Dermis microvascular lymphatic vessel endothelial cell (primary cell): ENCODE measurements around the gene TMEM63C. TPM values are rescaled to one million over a fixed set of nuclear protein-coding genes. Genes with fewer than 3 reads are reported as not detected.

Experiments
- DNase-seq, 2 donors: peaks; one replicate each; pipeline versions ENCODE4 v3.0.0 to v3.0.0-alpha.2; 2010; ENCODE audit warnings: low read depth in 2 of 2
- total RNA-seq: library from RNA; depleted of rRNA; stranded (reverse); fragments of >200 nt; gene quantifications from 2 replicates; pipeline ENCODE4 v1.2.1, GENCODE V29; 2014

TMEM63C gene
- total RNA-seq, 1 donor from 2014 or later, result 0.77 TPM

GRCh38 chr14:77197988-77198387 lies 16.4 kb downstream of the TMEM63C start:
- DNase-seq, result no peak

GRCh38 chr14:77198561-77198960 lies 17.0 kb downstream of the TMEM63C start:
- DNase-seq, result no peak

DNA sequence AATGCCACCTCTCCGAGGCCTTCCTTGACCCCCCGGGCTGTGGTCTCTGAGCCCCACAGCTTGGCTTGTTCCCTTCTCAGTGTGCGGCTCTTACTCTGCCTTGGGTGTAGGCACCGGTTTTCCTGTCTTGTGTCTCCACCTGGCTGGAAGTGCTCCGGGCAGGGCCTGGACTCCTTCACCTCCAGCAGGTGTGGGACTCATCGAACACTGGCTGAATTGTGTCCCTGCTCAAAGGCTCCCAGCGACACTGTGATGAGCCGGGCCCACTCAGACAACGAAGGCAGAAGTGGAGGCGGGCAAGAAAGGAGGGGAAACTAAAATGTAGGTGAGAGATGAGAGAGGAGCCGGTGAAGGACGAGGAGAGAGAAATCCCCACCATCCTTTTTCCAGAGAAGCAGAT lies 18.0 kb downstream of the TMEM63C start:
- DNase-seq, result no peak

DNA sequence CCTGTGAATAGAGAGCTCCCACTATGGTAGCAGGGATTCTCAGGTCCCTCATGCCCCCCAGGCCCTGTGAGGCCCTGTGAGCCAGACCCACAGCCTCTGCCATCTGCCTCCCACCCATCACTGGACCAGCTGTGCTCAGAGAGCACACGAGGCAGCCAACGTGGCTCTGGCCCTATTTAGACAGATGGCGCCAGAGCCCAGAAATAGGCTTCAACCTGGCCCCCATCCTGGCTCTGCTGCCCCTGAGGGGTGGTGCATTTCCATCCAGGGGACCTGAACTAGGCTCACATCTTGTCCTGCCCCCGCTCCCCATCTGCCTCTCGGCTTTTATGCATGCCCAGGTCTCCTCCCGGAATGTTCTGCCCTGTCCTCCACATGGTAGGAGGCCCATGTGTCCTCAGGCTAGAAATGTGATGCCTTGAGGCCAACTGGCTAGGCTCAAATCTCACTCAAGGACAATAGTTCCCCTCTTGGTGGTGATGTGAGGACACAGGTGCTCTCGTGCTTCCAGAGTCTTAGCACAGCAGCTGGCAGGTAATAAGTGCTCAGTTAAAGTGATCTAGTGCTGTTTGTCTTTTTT lies 18.9 kb downstream of the TMEM63C start:
- no peak for DNase-seq

DNA sequence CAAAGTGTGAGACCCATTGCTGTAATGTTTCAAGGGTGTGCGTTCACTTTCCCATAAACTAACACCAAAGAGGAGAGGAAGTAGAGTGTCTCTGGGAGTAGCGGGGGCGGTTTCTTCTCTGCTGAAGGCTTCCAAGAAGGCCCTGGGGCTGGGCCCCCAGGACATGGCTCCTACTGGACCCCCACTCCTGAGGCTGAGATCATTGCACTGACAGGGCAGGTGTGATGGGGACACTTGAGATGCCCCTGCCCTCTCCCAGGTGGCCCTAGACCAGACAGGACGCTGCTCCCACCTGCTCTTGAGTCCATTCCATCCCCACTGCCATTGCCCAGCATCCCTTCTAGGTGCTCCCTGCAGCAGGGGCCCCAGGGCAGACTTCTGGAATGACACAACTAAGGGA lies 20.1 kb downstream of the TMEM63C start:
- no peak for DNase-seq

GRCh38 chr14:77203611-77204458 lies 22.2 kb downstream of the TMEM63C start:
- no peak for DNase-seq

DNA sequence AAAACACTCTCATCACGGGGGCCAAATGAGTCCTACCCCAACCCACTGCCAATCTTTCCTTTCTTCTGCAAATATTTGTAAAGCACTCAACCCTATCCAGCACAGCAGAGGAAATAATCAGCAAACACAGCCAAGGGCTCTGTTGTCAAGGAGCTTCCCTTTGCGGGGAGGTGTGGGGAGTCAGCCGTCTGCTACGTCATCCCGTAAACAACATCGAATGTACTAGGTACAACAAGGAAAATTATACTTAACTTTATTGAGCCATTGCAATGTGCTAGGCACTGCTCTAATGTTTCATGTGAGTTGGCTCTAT lies 22.8 kb downstream of the TMEM63C start:
- no peak for DNase-seq

DNA sequence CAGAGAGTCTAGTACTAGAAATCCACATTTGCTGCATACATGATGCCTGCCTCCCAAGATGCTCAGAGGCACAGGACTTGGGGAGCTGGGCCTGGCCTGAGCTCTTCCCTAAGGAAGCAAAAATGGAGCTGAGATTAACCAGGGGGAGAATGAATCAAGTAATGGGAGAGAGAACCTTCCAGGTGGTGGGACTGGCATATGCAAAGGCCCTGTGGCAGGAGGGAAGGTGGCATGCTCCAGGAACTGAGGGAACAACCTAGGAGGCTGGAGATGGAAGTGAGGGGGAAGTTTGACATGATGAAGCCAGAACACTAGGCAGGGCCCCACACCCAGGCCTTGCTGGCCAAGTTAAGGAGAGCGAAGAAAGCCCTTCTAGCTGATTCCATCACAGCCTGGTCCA lies 23.3 kb downstream of the TMEM63C start:
- DNase-seq, result no peak

DNA sequence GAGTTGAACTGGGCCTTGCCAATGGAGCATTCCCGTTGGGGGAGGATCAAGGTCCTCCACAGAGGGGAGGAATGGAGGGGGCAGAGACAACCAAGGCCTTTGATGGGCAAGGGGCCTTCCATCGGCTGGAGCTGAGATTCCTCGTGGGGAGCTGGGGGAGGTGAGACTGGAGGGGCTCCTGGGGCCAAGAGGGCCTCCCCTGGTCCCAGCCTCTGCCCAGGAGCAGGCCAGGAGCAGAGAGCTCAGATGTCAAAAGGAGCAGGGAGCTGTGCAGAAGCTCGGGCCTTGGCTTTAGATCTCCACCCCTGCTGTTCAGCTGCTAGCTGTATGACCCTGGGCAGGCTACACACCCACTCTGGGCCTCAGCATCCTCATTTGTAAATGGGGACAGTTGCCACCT lies 24.0 kb downstream of the TMEM63C start:
- no peak for DNase-seq

DNA sequence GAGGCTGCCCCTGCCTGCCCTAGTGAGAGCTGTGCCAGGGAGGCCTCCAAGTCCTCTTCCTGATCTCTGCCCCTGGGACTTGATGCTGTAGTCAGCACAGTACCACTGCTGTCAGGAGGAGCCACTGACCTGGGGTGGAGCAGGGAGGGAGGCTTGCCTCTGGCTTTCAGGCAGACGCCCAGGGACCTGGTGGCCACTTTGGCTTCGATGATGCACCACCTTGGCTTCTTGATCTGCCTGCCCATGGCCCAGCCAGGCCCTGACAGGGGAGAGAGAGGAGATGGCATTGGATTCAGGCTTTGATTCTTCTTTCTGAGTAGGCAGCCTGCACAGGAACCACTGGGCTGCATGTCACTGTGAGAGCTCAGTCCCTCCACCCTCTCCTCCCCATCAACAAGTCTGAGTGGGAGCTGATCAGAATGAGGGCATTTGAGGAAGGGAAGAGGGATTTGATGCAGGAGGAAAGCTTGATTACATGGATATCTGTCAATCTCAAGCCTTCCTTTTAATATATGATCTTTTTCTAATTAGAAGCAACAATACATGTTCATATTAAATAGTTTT lies 24.7 kb downstream of the TMEM63C start:
- DNase-seq, result no peak

DNA sequence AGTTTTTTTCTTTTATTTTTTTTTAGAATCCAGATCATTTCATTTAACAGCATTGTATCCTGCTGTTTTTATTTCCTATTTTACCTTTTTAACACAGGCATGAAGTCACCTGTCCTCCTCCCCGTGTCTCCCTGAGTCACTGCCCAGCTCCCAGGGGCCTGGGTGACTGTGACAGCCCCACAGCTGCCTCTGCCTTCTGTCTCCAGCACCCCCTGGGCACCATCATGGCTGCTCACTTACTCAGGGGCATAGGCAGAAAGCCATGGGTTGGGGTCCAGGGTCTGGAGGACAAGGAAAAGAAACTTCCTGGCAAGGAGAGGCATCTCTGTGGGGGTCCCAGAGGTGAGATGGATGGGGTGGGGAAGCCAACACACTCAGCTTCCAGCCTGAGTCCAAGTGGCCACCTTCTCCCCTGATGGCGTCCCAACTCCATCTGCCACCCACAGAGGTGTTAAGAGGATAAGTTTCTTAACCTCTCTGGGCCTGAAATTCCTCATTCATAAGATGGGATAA lies 25.3 kb downstream of the TMEM63C start:
- no peak for DNase-seq

DNA sequence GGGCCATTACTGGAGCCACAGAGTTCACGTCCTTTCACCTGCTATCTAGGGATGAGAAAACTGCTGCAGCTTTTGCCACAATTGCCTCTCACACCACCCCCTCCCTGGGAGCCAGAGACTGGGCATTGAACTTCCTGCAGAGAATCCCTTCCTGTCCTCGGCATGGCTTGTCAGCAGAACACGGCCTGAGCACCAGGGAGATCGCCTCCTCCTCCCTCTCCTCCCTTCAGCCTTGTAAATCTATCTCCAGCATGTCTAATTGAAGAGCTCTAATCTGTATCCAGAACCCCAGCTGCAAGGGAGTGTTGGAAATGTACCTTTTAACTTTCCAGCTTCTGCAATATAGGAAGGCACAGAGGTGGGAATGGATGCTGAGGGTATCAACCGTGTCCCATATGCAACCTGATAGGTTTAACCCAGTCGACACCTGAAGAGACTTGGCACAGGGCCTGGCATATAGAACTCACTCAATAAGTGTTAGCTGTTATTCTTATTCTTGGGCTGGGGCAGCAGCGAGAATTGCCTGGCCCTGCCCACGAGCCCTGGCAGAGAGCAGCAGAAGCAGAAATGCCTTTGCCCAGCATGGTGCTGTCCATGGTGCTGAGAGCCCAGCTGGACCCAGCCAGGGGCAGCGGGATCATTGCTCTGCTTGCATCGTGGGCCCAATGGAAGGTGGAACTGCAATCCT lies 26.8 kb downstream of the TMEM63C start:
- DNase-seq, result peak; percentile 40 to 66

DNA sequence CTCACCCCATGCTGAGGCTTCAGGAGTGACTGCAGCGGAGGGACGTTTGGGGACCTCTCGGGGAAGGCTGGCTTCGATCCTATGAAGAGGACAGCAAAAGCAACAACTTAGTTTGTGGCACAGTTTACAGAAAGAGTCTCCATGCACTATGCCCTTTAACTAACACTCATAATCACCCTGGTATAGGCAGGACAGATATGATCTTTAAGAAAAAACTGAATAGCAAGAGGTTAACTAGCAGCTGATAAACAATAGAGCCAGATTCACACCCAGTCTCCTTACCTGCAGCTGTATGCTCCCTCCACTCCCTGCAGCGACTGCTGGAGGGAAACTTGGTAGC lies 27.4 kb downstream of the TMEM63C start:
- DNase-seq, result no peak

- no peak for DNase-seq
Observed at GRCh38 chr14:77212097-77212870, 30.7 kb downstream of the TMEM63C start.

DNA sequence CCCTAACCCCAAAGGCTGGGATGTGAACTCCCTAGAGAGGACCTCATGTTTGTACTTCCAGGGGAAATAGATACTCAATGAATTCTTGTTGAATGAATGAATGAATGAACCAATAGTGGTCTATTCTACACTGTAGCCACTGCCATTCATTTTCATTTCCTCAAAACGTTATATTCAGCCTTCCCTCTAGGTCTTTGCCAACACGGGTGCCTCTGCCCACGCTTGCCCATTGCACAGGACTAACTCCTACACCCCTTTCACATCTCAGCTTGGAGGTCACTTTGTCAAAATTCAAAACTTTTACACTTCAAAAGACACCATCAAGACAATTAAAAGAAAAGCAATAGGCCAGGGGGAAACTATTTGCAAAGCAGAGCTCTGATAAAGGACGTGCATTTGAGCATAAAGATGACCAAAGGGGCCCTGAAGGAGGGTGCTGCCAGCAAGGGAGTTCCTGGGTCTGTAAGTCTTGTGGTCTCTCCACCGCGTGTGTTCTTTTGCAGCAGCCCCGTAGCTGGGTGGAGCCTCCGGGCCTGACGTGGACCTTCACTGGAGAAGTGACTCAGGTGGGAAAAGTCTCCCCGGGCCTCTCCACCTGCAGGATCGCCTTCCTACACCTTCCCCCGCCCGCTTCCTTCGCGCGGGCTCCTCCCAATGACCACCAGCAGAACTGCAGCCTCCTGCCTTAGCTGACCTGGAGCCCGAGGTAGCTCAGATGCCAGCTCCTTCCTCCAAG lies 31.5 kb downstream of the TMEM63C start:
- peak in 1 of 2 donors; percentile 22 for DNase-seq

GRCh38 chr14:77213679-77214016 lies 32.0 kb downstream of the TMEM63C start:
- no peak for DNase-seq

DNA sequence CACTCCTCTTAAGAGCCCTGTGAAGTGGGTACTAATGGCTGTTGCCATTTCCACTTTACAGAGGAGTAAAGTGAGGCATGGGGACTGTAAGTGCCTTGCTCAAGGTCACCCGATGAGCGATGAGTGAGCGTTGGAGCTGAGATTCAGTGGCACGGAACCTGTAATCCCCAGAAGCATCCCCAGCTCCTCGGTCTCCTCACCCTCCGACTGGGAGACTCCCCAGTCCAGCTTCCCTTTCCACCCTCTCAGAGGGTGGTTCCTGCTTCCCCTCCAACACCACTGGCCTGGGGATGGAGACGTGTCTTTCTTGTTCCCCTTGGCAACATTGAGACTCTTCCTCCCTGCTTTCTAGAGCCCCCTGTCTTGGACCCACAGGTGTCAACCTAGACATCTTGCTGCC lies 32.6 kb downstream of the TMEM63C start:
- DNase-seq, result no peak

- DNase-seq, result no peak
Observed at GRCh38 chr14:77217551-77217950, 36.0 kb downstream of the TMEM63C start.

DNA sequence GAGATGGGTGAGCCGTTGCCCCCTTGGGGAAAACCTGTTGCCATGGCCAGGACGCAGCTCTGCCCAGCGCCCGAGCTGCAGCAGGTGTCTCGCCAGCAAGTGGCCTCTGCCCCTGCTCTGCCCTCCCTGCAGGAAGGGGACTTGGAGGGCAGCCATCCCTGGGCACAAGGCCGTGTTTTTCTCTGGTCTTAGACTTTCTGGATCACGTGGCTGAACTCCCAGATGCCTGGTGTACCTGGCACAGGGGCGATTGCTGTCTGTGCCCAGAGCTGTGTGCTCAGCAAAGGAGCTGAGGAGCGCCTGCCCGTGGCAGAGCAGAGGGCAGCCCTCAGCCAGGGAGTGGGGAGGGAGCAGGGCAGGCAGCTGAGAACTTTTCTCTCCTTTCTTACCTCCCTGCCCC lies 38.0 kb downstream of the TMEM63C start:
- DNase-seq, result no peak

DNA sequence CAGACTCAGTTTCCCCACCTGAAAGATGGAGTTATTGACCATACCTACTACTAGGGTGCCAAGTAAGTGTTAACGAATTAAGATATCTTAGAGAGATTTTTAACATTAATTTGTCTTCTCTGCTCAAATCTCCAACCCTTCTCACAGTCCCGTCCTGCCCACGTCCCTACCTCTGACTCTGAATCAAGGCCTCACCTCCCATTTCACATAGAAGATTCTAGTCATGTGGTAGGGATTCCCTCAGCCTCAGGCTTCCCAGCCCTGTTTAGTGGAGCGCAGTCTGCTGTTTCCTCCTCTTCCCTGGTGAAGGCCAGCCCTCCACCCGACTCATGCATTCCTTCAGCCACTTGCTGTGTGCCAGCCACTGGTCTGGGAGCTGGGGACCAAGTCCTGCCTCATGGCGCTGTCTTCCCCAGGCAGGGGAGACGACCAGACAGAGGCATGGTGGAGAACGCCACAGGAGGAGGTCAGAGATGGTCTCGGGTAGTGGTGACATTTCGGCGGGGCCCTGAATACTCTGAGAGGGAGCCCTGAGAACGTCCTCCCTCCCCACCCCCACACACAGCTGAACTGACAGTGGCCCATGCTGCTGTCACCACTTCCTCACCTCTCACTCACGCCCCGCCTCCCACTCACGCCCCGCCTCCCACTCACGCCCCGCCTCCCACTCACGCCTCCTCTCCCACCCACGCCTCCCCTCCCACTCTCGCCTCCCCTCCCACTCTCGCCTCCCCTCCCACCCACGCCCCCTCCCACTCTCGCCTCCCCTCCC lies 38.8 kb downstream of the TMEM63C start:
- DNase-seq, result no peak
